ENCODE data around the gene FBXO47.

DNA sequence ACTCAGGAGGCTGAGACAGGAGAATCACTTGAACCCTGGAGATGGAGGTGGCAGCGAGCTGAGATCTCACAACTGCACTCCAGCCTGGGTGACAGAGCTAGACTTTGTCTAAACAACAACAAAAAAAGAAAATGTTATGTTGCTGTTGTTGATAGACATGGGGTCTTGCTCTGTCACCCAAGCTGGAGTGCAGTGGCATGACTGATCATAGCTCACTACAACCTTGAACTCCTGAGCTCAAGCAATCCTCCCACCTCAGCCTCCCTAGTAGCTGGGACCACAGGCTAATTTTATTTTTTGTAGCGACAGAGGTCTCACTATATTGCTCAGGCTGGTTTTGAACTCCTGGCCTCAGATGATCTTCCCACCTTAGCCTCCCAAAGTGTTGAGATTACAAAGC lies 20.0 kb downstream of the FBXO47 start:
- TF ChIP-seq, protein P1, sequence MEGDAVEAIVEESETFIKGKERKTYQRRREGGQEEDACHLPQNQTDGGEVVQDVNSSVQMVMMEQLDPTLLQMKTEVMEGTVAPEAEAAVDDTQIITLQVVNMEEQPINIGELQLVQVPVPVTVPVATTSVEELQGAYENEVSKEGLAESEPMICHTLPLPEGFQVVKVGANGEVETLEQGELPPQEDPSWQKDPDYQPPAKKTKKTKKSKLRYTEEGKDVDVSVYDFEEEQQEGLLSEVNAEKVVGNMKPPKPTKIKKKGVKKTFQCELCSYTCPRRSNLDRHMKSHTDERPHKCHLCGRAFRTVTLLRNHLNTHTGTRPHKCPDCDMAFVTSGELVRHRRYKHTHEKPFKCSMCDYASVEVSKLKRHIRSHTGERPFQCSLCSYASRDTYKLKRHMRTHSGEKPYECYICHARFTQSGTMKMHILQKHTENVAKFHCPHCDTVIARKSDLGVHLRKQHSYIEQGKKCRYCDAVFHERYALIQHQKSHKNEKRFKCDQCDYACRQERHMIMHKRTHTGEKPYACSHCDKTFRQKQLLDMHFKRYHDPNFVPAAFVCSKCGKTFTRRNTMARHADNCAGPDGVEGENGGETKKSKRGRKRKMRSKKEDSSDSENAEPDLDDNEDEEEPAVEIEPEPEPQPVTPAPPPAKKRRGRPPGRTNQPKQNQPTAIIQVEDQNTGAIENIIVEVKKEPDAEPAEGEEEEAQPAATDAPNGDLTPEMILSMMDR (IDR thresholded peaks at IDR 0.05; ENCODE audit: low read depth, low read length, poor library complexity, severe bottlenecking), result no peak
- TF ChIP-seq EZH2phosphoT487 (IDR thresholded peaks at IDR 0.05; ENCODE audit: borderline replicate concordance, low read length), result no peak
